NCI-H1417 treated with DMSO at 0.1 percent for 48 hours (cell line): ENCODE measurements around the gene OXT.
"Not testable (repeated sequence)": the region's sequence is repeated elsewhere in the genome, so short reads cannot be mapped to it uniquely, and the experiment has no call there.

ENCODE experiments used
- DNase-seq: peaks from one replicate; lab custom pipeline; 2025; lab: John Stamatoyannopoulos, UW

Gene OXT

DNA sequence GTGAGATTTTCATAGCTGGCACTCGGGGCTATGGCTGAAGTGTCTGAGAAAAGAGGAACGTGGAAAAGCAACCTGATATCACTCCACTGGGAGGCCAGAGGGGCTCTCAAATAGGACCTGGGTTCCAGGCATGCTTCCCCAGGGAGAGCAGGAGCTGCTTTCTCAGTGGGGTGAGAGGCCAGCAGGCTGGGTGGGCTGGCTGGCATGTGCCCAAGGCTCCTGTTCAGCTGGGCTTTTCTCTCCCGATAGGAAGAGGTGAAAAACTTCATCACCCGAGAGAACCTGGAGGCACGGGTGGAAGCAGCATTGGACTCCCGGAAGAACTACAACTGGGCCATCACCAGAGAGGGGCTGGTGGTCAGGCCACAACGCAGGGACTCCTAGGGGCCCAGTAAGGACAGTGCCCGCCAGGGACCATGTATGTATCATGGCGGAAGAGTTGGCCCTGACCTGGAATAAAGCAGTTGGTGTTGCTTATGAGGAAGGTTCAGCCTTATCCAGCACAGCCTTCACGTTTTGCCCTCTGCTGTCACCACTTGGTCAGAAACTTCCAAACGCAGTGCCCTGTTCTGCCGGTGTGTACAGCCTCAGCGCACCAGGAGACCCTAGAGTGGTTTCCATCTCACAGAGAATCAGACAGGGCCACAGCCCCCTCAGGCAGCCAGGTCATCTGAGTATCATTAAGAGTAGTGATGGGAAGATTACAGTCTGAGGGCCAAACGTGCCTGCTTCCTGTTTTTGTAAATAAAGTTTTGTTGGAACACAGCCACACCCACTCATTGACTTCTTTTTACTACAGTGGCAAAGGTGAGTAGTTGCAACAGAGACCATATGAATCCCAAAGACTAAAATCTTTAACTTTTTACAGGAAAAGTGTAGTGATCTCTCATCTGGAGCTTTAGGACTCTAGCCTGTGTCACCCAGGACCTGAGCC is 23.7 kb upstream of the OXT start:
- no peak for DNase-seq

DNA sequence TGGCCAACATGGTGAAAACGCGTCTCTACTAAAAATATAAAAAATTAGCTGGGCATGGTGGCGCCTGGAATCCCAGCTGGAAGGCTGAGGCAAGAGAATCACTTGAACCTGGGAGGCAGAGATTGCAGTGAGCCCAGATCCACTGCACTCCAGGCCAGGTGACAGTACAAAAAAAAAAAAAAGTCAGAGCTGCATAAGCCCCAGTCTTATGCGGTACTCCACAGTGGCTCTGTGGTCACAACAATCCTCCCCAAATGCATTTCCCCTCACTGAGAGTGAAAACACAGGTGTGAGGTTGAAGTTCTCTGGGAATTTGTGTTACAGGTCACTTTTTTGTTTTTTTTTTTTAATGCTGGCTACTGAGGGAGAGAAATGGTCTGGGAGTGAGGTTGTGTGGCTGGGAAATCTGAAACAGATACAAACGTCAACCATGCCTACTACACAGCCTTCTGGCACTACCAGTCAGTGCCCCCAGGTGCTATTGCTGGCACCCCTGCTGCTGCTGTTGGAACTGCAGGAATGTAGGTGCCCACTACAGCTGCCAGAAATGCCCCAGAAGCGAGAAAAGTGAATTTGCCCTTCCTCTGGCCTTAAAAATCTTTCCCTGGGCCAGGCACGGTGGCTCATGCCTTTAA is 19.9 kb upstream of the OXT start:
- no peak for DNase-seq

DNA sequence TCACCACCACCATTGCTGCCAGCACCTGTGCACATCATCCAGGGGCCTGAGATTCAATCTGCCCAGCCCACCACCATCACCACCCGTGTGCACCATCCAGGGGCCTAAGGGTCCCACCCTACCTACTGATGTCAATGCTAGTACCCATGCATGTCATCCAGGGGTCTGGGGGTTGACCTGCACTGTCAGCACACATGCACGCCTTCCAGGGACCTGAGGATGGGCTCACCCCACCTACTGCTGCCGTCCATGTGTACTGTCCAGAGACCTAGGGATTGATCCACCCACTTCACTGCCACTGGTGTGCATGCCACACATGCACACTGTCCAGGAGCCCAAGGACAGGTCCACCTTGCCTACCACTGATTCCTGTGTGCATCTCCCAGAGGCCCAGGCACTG is 11.9 kb upstream of the OXT start:
- DNase-seq, result no peak

DNA sequence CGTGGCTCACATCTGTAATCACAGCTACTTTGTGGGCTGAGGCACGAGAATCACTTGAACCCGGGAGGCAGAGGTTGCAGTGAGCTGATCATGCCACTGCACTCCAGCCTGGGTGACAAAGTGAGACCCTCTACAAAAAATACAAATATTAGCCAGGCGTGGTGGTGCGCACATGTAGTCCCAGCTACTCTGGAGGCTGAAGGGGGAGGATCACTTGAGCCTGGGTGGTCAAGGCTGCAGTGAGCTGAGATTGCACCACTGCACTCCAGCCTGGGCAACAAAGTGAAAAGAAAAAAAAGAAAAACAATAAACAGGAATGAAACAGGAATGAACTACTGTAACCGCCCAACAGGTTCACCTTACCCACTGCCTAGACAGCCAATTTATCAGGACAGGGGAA is 7.3 kb upstream of the OXT start:
- DNase-seq, result not testable (repeated sequence)

DNA sequence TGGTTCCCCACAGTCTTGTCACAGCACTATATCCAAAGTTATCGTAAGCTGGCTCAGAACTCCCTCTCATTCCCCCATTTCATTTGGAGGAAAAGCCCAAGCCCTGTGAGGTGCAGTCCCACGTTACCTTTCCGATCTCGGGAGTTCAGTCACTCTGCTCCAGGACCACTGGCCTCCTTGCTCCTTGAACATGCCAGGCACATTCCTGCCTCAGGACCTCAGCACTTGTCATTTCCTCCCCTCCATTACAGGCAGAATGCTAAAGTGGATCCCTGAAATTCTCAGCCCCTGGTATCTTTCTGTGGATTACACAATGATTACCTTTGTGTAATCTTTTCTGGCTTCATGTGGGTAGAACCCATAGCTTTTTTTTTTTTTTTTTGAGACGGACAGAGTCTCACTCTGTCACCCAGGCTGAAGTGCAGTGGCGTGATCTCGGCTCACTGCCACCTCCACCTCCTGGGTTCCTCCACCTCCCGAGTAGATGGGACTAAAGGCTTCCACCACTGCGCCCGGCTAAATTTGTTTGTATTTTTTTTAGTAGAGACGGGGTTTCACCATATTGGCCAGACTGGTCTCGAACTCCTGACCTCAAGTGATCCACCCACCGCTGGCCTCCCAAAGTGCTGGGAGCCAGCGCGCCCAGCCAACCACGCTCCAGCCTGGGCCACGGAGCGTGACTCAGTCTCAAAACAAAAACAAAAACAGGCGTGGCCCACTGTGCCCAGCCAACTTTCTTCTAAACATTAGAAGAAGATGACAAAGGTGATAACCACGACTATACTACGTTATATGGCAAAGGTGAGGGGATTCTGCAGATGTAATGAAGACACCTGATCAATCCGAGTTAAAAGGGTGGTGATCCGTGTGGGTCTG is 4.0 kb upstream of the OXT start:
- no peak for DNase-seq

DNA sequence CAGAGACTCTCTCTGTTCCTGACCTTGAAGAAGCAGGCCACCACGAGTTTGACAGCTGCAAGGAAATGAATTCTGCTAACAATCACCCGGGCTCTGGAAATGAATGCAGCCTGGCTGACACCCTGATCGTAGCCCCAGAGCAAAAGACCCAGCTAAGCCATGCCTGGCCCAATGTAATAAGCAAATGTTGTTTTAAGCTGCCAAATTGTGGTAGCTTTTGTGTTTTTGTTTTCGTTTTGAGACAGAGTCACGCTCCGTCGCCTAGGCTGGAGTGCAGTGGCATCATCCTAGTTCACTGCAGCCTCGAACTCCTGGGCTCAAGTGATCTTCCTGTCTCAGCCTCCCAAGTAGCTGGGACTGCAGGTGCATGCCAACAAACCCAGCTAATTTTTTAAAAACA is 3.3 kb upstream of the OXT start:
- no peak for DNase-seq

DNA sequence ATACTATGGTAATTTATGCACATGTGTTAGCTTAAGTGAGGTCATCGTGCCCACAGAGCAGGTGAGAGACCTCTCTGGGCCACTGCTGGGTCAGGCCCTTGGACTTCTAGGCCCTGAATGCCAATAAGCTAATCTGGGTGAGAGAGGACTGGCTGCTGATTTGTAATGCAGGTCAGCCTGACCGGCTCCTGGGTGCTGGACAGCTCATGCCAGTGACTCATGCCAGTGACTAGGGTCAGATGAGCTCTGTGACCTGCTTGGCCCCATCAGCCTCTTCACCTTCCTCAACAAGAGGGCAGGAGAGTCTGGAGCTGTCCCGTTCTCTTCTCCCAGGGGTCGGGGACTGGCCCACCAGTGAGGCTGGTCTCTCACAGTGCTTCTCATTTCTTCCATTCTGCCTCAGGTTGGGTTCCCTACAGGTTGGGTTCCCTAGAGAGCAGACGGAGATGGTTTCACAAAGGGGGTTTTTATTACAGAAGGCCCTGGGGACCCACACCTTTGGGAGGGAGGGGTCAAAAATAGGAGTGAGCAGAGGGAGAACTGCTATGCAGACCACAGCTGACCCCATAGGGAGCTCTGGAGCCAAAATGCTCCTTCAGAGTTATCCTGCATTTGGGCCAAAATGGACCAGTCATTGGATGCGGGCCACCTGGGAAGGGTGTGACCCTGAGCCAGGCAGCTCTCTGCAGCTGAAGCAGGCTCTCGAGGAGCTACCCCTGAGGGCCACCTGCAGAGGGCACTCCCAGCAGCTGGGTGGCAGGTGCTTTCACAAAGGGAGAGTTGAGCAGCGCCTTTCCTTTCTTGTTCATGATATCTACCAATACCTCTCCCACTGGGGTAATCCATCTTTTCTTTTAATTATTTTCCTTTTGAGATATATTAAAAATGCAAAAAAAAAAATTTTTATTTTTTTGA is 2.2 kb upstream of the OXT start:
- no peak for DNase-seq

DNA sequence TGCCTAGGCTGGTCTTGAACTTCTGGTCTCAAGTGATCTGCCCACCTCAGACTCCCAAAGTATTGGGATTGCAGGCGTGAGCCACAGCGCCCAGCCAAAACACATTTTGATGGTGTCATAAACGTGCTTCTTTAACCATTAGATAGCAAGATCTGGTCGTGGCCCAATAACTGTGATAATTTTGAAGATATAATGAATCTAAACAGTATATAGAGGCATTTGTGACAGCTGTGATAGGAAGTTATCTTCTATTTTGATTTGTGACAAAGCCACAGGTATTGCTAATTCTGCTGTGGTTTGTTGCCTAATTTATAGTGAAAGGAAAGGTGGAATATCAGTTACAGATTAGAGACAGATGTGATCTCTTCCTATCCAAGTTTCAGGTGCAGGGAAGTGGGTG is 695 bp upstream of the OXT start:
- DNase-seq, result no peak

DNA sequence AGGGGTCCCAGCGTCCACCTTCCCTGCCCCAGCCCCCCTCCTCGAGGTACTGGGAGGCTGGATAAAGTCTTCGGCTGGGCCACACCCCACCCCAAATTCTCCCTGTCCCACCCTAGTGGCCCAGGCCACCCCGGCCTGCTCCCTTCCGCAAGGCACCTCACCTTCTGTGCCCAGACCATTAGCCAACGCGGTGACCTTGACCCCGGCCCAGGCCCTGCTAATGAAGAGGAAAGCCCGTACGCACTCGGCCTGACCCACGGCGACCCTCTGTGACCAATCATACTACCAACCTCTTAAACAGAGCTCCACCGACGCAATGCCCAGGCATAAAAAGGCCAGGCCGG is 182 bp upstream of the OXT start:
- DNase-seq, result no peak

DNA sequence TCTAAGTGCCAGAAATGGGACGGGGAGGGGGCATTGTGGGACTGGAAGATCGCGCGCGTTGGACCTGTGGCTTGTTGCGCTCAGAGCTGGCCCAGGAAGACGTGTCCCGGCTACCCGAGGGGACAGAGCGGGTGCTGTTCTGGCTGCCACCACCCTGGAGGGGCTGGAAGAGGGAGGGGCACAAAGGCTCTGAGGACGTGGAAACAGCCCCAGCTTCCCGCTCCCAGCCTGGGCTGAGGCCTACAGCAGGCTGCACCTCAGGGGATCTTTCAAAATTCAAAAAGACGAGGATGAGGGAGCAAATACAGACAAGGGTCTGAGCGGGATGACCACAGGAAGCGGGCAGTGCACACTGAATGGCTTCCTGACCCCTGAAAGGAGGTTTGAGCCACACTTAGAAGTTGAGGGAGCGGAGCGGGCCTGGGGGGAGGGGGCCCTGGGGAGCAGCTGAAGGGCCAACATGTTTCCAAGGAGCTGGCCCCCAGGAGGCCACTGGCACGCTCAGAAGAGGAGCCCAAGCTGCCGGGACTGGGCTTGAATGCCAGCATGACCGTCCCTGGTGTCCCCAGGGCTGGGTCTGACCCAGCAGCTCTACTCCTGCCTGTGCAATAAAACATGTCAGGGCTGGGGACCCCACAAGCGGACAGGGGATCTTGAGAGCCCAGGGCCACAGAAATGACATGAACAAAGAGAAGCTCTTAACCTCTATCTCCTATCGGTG is 1.3 kb downstream of the OXT start:
- DNase-seq, result no peak

DNA sequence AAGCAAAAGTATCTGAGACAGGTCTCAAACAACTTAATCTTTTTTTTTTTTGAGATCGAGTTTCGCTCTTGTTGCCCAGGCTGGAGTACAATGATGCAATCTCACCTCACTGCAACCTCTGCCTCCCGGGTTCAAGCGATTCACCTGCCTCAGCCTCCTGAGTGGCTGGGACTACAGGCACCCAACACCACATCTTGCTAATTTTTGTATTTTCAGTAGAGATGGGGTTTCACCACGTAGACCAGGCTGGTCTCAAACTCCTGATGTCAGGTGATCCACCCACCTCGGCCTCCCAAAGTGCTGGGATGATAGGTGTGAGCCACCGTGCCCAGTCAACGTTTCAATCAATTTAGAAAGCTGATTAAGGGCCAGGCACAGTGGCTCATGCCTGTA is 1.8 kb downstream of the OXT start:
- DNase-seq, result not testable (repeated sequence)

DNA sequence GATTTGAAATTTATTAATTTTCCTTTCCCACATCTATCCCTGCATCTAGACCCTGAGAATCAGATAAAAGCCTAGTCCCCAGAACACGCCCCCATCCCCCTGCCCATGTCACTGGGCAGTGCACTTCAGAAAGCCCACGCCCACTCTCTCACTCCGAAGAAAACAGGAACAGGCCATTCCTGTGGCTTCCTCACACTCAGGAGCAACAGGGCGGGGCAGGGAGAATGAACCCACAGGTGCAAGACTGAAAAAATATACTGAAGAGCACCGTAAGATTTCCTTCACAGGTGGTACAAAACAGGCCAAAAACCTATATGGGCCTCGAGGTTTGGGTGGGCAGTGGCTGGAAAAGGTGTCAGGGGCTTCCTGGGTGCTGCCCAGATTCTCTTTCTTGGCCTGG is 3.4 kb downstream of the OXT start:
- no peak for DNase-seq

DNA sequence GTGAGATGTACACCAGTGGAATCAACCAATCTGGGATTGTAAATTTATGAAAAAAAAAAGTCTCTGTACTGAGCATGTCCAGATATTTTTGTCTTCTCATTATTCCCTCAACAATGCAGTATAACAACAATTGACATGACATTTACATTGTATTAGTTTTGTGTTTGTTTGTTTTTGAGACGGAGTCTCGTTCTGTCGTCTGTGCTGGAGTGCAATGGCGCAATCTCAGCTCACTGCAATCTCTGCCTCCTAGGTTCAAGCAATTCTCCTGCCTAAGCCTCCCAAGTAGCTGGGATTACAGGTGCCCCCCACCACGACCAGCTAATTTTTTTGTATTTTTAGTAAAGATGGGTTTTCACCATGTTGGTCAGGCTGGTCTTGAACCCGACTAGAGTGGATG is 3.9 kb downstream of the OXT start:
- not testable (repeated sequence) for DNase-seq

DNA sequence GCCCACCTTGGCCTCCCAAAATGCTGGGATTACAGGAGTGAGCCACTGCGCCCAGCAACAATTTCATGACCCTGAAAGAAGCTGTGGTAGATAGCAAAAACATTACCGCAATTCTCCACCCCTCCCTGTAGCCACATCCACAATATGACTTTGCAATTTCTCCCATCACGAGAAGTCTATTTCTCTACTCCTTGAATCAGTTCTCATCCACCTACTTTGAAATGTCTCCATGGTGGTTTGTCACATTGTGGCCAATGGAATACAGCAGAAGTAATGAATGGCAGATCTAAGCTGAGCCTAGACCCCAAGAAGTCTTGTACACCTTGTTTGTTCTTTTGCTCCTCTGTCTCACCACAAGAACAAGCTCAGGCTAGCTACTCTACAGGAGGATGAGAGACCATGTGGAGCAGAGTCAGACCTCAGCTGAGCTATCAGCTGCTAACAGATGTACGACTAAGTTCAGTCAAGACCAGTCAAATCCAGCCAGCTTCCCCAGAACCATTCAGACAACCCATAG is 6.3 kb downstream of the OXT start:
- no peak for DNase-seq

DNA sequence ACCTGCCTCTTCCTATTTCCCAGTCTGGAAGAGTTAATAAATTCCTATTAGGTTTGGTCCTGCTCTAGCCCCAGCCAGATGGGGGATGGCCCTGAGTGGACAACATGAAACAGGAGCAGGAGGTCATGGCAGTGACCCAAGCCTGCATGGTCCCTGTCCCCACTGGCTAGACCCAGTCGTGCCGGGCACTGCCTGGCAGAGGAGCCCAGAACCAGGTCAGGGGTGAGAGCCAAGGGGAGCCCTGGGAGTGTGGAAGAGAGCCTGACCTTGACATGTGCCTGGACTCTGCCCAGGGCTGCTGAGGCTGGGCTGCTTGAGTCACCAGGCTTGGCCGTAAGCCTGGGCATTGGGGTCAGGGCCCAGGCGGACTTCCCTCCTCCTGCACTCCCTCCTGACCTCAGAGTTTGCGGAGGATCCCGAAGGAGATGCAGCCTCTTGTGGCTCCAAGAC is 9.5 kb downstream of the OXT start:
- no peak for DNase-seq

DNA sequence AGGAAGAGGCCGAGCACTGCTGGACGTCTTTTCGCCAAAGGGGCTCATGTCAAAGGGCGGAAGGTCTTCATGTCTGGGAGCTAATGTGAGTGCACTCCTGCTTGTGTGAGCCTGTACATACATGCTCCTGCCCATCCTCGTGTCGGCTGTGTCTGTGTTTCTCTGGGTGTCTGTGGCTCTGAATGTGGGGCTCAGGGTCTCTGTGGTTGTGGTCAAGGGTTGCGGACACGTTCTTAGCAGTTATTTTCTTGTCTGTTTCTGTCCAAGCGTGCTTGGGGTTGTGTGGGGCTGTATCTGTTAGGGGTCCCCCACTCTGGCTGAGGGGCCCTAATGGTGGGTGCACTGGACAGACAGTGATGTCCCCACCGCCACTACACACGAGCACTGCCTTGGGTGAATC is 10.2 kb downstream of the OXT start:
- DNase-seq, result no peak

DNA sequence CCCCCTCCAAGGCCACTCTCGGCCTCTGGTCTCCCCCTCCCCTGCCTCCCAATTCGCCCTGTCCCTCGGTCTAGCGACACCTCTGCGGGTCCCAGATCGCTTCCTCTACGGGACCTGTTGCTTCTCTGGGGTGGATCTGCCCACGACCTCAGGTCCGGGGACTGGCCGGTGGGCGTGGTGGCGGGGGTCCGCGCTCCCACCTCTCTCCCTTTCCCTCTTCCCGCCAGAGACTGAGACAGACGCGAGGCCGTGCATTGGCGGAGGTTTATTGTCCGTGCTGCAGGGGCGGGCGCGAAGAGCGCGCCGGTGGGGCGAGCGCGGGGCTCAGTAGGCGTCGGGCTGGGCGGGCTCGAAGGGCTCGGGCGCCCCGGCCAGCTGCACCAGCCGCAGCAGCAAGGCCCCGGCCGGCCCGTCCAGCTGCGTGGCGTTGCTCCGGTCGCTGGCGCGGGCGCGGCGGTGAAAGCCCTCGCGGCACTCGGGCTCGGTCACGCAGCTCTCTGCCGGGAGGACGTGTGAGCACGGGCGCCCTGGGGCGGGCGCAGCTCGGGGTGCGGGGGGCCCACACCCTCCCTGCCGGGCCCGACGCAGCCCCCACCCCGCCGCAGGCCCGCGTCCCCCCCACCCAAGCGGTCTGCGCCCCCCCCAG is 11.0 kb downstream of the OXT start:
- DNase-seq, result no peak

DNA sequence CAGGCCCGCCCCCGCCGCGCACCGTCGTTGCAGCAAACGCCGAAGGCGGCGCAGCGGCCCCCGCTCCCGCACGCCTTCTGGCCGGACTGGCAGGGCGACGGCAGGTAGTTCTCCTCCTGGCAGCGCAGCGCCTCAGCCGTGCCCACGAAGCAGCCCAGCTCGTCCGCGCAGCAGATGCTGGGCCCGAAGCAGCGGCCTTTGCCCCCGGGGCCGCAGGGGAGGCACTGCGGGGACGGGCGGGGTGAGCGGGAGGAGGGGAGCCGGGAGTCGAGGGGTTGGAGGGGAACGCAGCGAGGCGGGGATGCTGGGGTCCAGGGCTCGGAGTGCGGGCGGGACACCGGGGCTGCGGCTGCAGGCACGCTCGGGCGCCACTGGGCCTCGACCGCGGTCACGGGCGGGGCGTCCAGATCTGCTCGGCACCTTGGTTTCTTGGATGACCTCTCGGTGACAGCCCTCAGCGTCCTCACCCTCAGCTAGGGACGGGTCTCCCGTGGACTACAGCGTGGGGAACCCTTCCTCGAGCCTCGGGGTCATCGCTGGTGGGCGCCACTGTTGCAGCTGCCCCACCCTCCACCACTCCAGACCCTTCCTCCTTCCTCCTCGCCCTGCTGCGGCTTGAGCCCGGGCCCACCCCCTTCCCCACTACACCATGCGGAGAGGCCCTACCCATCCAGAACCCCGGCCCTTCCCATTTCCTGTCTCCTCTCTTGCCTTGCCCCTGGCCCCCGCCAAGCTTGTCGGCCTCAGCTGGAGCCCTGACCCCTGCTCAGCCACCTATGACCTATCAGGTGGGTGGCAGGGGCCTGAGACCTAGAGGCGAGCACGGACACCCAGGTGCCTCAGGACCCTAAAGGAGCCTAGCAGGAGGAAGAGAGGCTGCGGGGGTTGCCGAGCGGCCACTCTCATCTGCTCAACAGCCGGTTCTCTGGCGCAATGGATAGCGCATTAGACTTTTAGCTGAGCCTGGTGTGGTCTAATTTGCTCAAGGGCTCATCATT is 11.8 kb downstream of the OXT start:
- no peak for DNase-seq
